H4 (cell line): ENCODE data around the gene NCKAP5. TPM values are rescaled to one million over a fixed set of nuclear protein-coding genes. Genes with fewer than 3 reads are reported as not detected.

Experiments used
- DNase-seq: peaks from one replicate; pipeline ENCODE4 v3.0.0-alpha.2; 2015; ENCODE audit warnings: low spot score
- total RNA-seq: library from RNA; depleted of rRNA; stranded (reverse); fragments of >200 nt; shearing (Covaris generic); gene quantifications from 2 replicates; pipeline ENCODE4 v1.2.3, GENCODE V29; 2014

Gene NCKAP5
- total RNA-seq, 1 experiment from 2014 or later = 1.0 TPM

DNA sequence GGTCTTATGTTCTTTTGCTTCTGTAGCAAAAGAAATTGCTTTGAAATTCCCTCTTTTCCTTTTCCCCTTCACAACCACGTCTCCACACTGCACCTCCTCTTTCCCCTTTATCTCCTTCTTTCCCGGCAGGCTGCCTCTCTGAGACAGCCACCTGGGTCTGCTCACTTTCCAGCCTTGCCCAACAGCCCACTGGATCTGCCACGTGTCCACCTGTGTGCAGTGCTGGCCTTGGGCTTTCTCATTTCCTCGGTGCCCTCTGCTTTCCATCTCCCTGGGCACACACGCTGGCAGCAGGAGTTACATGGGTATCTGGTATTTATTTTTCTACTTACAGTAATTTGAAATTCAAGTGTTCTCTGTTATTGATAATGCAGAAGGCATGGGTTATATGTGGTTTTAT is 684.8 kb downstream of the NCKAP5 start:
- no peak for DNase-seq

DNA sequence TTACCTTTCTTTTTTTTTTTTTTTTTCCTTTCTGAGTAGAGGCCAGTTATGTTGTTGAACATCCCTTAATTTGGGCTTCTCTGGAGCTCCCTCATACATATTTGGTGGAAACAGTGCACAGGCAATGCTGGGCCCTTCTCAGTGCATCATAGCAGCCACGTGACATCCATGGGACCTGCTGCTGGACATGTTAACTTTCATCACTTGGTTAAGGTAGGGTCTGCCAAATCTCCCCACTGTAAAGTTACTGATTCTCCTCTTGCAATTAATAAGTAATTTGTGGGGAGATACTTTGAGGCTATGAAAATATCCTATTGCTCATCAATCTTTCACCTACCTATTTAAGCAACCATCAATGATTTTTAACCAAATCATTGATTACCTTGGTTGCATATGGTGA is 686.7 kb downstream of the NCKAP5 start:
- no peak for DNase-seq

GRCh38 chr2:132877923-132878322 is 690.3 kb downstream of the NCKAP5 start:
- no peak for DNase-seq

DNA sequence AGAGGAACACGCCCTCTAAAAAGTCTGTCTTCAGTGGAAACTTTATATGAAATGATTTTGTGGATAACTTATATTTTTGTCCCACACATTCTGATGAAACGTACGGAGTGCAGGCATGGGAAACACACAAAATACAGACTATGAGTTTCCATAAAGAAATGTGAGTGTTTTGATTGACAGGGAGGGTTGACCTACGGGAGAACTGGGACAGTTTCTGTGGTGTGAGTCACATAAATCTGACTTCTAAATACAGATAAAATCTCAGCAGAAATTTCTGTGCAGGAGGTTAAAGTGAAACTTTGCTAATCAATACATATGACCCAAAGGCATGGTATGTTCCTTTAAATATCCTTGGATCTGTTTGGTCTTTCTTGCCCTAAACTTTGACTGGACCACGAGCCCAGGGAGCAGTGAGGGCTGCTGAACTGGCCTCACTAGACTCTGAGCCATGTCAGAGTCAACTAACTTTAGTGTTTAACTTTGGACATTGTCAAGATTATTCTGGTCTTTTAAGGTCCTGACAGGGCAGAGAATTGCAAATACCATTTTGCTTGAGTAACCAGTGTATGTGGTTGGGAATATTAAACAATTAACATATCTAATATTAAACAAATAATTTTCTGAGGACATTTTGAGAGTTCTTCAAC is 691.4 kb downstream of the NCKAP5 start:
- DNase-seq = no peak

DNA sequence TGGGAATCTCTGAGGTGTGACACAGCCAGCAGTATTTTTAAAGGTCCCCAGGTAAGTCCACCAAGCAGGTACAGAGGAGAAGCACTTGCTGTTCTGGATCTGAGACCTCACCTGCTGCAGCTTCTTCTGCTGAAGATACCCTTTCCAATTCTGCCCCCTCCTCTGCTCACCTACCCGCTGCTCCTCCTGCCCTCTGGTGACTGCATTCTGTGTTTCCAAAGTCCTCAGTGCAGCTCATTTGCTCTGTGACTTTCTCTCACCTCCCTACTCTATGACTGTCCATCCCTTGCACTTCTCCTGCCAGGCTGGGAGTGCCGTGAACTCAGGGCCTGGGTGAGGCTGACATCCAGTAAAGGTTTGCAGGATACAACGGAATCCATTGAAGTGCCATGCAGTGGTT is 693.1 kb downstream of the NCKAP5 start:
- DNase-seq = no peak

DNA sequence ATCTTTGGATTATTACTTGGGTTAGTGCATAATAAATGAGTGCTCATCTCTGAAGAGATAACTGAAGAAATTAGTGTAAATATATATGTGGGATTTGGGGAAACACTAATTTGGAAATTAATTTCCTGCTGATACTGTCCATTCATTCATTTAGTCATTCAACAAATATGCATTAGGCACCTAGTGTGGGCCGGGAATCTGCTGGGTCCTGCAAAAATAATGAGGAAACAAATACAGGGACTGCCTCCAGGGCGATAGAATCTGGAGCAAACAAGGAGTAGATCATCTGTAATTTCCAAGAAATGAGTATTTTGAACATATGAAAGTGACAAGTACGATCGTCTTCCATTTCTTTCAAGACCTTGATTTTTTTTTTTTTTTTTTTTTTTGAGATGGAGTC is 694.5 kb downstream of the NCKAP5 start:
- no peak for DNase-seq

DNA sequence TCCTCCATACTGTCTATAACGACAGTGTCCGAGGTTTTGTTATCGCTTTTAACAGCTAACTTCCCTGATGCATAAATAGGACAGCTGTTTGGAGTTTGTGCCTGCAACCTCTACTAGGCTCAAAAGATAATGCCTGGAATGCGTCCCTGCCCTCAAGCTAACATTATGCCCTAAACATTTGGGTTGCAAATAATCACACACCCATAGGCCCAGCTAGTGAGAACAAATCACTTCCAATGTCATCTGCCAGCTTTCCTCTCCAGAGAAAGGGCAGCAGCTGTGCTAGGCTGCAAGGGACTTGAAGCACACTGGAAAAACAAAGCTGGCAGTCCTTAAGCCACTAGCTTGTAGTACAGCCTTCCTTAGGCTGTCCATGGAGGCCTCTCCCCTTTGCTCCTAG is 696.4 kb downstream of the NCKAP5 start:
- no peak for DNase-seq

DNA sequence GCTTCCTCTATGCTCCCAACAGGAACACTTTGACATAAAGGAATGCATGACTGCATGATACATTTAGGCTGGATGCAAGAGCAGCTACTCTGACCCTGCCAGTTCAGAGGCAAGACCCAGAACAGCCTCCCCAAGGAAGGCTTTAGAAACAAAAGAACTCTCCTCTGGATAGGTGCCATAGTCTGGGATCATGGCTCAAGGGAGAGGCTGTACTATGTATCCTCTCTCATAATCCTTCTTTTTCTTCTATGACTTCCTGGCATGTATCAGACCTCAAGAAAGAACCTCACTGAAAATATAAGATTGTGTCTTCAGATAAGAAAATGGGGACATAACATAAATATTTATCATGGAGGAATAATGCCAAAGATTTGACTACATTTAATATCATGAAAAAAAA is 704.3 kb downstream of the NCKAP5 start:
- DNase-seq = no peak

DNA sequence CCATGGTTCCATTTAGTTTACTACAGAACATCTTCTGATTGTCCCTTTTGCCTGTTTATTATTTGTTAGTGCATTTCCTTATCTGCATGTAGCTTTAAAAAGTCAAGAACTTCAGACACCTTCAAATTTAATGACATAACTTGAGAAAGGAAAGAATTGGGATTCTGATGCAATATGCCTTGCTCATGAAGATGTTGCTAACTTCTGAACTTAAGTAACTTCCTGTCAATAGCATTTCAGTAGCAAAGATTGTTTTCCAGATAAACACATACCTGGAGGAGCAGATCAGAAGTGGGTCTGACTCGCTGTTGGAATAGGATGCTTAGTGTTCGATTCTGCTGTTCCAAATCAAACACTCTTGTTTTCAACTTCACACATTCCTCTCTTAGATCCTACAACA is 708.0 kb downstream of the NCKAP5 start:
- DNase-seq = no peak

DNA sequence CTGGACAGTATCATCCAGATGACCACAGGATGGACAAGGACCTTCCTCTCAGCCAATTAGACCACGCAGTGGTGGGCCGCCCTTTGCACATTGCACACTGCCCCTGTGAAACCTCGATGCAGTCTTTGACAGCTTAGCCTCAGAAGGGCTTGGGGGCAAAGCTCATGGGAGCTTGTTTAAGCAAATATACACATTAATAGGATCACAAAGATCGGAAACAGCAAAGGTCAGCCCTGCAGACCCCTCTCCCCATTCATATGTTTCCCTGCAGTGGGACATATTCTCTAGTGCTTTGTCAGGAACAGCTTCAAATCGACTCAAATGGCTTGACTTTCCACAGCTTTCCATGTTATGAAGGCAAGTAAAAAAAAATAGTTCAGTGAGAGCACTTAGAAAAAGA is 708.7 kb downstream of the NCKAP5 start:
- DNase-seq = no peak

- DNase-seq = no peak
Observed at GRCh38 chr2:132857319-132857718, 710.9 kb downstream of the NCKAP5 start.

DNA sequence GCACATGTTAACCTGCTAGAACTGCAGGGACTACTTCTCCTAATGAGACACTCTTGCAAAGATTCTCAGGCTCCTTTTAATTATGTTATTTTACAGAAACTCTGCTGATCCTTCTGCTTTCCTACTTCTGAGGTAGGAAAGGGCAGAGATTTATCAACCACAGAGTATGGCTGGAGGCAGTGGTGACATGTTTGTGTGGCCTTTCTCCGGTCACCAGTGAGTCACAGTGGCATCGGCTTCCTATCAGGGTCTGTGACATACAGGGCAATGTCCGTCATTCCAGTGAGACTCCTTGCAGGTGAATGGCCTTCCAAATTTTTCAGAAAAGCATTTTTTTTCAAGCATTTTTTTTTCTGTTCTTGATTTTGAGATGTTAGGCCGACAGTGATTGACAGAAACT is 717.6 kb downstream of the NCKAP5 start:
- DNase-seq = no peak

GRCh38 chr2:132849118-132849517 is 719.1 kb downstream of the NCKAP5 start:
- DNase-seq = no peak

DNA sequence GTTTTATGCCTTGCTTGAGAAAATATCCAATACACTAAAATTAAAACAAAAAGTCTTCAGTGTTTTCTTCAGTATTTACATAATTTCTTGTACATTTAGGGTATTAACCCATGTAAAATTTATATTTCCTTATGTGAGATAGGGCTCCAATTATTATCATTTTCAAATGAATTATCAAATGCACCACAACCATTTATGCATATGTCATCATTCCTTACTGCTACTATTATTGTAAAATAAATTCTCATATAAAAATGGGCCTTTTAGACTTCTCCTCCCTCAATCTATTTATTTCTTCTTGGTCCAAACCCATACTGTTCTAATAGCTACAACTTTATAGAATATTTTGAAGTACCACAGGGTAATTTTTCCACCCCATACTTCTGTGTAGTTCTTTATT is 722.9 kb downstream of the NCKAP5 start:
- DNase-seq = no peak

- no peak for DNase-seq
Observed at GRCh38 chr2:132844585-132844984, 723.7 kb downstream of the NCKAP5 start.

DNA sequence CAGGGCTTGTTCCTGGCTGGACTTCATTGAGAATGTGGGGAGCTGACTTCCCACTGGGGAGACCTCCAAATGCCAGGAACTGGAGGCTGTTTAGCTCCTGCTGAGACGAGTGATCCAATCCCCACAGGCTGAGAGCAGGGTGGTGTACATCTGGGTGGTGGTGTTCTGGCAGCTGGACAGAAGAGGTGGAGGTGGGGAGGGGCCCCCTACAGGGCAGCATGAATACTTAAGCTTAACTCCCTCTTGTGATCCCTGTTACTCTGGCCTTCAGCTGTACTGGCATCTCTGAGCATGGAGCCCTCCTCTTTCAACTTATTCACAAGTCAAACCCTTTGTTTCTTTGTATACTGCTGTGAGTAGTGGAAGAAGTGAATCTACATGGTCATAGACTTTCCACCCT is 730.5 kb downstream of the NCKAP5 start:
- no peak for DNase-seq

GRCh38 chr2:132830321-132830827 is 737.9 kb downstream of the NCKAP5 start:
- no peak for DNase-seq

- DNase-seq = no peak
Observed at GRCh38 chr2:132825601-132826000, 742.7 kb downstream of the NCKAP5 start.

GRCh38 chr2:132824716-132825115 is 743.5 kb downstream of the NCKAP5 start:
- DNase-seq = peak; percentile 15

- DNase-seq = no peak
Observed at GRCh38 chr2:132816234-132816633, 752.0 kb downstream of the NCKAP5 start.

DNA sequence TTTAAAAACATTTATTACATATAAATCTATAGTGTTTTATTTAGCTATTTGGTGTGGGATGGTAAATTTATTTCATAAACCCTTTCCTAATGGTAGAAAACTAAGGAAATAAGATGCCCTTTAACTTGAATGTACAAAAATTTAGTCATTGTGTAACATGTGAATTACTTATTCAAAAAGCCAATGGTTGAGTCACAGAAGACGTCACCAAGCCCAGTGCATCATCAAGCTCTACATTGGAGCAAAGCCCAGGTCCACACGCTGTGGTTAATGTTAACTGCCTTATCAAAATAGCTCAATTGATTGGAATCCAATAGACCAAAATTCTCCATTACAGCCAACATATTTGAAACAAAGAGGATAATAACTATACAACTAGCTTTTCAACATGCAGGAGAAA is 752.7 kb downstream of the NCKAP5 start:
- peak; percentile 10 for DNase-seq

- no peak for DNase-seq
Observed at GRCh38 chr2:132814651-132815050, 753.6 kb downstream of the NCKAP5 start.

DNA sequence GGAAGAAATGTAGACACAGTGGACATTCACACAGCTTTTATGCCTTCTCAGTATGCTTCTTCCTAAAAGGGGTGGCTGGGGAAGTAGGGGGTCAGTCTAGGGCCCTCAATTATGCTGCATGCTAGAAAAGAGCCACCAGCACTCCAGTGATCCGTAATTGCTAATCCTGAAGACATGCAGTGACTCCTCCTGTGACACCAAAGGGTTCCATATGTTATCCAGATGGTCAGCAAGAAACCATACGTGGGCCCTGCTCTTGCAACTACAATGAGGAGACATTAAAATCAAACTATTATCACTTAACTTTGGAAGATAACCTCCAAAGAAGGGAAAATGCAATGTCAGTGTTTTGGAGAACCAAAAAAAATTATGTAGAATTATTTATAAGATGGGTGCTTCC is 754.8 kb downstream of the NCKAP5 start:
- DNase-seq = no peak
